GM13977 (cell line): ENCODE measurements around the gene PLA2G2A.

Experiments
- DNase-seq: peaks from one replicate; pipeline ENCODE4 v3.0.0; 2012; ENCODE audit warnings: low spot score
- CTCF ChIP-seq: IDR thresholded peaks from 2 replicates; pipeline ENCODE4 v1.5.1; 2012; ENCODE audit warnings: mild to moderate bottlenecking, control low read depth; ENCODE audit not compliant: insufficient read depth; ENCODE audit errors: extremely low read depth, missing control alignments
- in situ Hi-C: fragments of 300-500 bp; cut with MboI; formaldehyde crosslinking; loops from one replicate; pipeline ENCODE4 v1.12.0; 2022; ENCODE audit warnings: low sequenced_read_pairs, low pct_unique_long_range_greater_than_20kb, mixed read lengths, inconsistent platforms; ENCODE audit not compliant: unreplicated experiment

The PLA2G2A gene

DNA sequence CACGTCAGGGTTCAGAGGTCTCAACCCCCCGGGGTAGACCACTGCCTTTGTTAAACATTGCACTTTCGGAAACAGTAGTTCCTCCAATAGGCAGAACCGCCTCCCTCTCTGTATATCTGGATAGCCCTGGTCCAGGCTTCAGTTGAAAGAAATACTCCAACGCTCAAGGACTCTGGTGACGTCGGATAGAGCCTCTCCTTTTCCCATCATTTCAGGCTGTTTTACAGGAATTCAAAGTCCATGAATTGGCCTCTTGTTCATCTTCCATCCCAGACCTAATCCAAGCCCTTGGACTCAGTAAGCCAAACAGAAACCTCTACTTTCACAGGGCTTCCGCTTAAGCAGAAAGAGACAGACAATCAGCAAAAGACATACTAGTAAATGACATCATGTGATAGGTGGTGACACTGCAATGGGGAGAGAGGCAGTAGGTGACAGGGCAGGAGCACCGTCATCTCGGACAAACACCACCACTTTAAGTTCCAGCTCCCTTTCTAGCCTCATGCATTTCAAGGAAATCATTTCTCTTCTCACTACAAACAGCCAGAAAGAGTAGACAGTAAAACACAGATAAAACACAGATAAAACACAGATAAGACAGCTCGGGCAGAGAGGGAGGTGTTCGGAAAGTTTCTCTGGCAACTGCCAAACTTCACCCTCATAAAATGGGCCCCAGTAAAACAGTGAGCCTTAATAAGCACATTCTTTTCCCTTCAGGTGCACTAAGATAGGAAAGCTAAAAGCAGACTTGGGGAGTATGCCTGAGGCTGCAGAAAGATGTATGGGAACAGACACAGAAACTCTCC lies 2.3 kb upstream of the PLA2G2A start:
- TF ChIP-seq CTCF: no peak
- in situ Hi-C loops: no loop called here
- no peak for DNase-seq

GRCh38 chr1:19981170-19981506 lies 1.7 kb upstream of the PLA2G2A start:
- in situ Hi-C loops: no loop called here
- TF ChIP-seq CTCF: no peak
- DNase-seq: no peak

DNA sequence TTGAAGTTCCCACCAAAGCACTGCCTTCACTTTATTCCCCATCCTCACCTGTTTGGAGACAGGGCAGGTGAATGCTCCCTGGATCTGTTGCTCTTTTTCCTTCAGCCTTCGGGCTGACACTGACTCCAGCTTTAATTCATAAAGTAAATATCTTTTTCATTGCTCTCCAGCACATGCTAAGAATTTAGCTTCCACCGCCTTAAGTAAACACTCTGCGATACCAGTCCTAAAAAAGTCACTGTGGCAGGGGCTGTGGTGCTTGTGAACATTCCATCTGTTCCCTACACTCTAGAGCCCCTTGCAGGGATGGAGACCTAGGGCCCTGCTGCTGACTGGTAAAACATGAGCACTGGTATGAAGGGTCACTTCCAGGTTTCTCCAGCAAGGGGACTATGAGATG lies 896 bp upstream of the PLA2G2A start:
- in situ Hi-C loops: no loop called here
- TF ChIP-seq CTCF: no peak
- DNase-seq: no peak

DNA sequence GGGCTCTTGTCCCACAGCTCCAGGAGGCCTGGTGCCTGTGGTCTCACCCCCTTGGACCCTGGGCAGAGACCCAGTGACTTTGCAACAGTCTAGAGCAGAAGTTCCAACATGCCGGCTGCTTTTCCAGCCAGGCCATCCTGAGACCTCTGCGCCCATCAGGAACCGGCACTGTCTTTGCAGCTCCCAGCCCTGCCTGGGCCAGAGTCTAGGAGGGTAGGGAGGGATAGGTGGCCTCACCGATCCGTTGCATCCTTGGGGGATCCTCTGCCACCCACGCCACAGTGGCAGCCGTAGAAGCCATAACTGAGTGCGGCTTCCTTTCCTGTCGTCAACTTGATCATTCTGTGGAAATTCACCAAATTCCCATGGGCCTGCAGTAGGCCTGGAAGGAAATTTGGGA lies 1.3 kb downstream of the PLA2G2A start:
- in situ Hi-C loops: no loop called here
- TF ChIP-seq CTCF: no peak
- no peak for DNase-seq

DNA sequence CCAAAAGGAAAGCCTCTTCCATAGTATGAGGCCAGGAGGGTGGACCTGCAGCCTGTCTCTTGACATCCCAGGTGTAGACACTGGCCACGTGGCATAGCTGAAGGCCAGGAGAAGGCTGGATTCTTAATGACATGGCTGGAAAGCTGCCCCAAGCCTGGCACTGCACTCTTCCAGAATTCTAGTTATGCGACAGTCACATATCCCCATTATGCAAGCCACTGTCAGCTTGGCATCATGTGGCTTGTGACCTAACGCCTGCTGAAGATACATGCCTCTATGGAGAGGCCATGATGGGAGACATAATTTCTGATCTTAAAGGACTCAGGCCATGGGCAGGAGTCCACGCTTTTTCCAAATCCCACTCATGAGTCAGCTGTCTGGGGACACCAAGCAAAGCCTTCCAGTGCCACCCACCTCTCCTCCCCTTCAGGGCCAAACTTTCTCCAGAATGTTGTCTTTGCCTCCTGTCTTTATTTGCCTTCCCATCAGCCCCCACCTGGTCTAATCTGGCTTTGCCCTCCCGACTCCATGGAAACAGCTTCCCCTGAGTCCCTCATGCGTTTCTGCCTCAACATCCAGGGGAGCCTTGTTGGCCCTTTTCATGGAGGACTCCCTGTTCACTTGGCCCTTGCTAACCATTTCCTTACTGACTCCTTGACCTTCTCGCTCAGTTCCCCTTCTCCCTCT lies 3.0 kb downstream of the PLA2G2A start:
- no peak for TF ChIP-seq CTCF
- in situ Hi-C loops: no loop called here
- no peak for DNase-seq

GRCh38 chr1:19975423-19976193 lies 3.8 kb downstream of the PLA2G2A start:
- no peak for DNase-seq
- TF ChIP-seq CTCF: no peak
- in situ Hi-C loops: no loop called here
